Skeletal muscle satellite cell (primary cell): Measurements from ENCODE around the gene OR1D5.

Source experiments
- H3K27me3 ChIP-seq: 2 replicates; pipeline ENCODE4 v1.7.0; 2013; ENCODE audit warnings: low read length; ENCODE audit not compliant: control insufficient read depth, insufficient read depth
- H3K36me3 ChIP-seq: 2 replicates; pipeline ENCODE4 v1.7.0; 2013; ENCODE audit warnings: mild to moderate bottlenecking, control low read depth, low read length; ENCODE audit not compliant: insufficient read depth
- H3K4me1 ChIP-seq: 2 replicates; pipeline ENCODE4 v1.7.0; 2013; ENCODE audit warnings: low read length; ENCODE audit not compliant: control insufficient read depth, insufficient read depth
- H3K4me2 ChIP-seq: 2 replicates; pipeline ENCODE4 v1.7.0; 2013; ENCODE audit warnings: mild to moderate bottlenecking, low read length
- H3K4me3 ChIP-seq: 2 replicates; pipeline ENCODE4 v1.7.0; 2013; ENCODE audit warnings: low read length
- H3K9ac ChIP-seq: 2 replicates; pipeline ENCODE4 v1.7.0; 2013; ENCODE audit warnings: mild to moderate bottlenecking, low read depth, low read length, moderate library complexity
- H3K9me3 ChIP-seq: replicated peaks from 2 replicates; pipeline ENCODE4 v1.7.0; 2013; ENCODE audit warnings: mild to moderate bottlenecking, control low read depth, low read length

The OR1D5 gene

GRCh38 chr17:3017936-3018335, 45.5 kb downstream of the OR1D5 start:
- Histone ChIP-seq H3K9me3 (peaks cover 11% of the 10 kb centered on the region), H3K27me3 (no peaks in the 10 kb centered on the region), H3K4me3 (no peak overlapping the region), H3K9ac (no peak overlapping the region), H3K4me2 (no peak overlapping the region), H3K4me1 (peaks cover 11% of the 10 kb centered on the region), H3K36me3 (peaks cover 4% of the 10 kb centered on the region)

- H3K9me3 ChIP-seq = no peaks in the 10 kb centered on the region
- peaks cover 11% of the 10 kb centered on the region for H3K4me1 ChIP-seq
- H3K36me3 ChIP-seq = no peaks in the 10 kb centered on the region
- H3K4me2 ChIP-seq = peak overlapping the region; percentile 48
- no peaks in the 10 kb centered on the region for H3K27me3 ChIP-seq
- no peak overlapping the region for H3K4me3 ChIP-seq
- no peak overlapping the region for H3K9ac ChIP-seq
Measured at GRCh38 chr17:3015890-3016289, 47.5 kb downstream of the OR1D5 start.

DNA sequence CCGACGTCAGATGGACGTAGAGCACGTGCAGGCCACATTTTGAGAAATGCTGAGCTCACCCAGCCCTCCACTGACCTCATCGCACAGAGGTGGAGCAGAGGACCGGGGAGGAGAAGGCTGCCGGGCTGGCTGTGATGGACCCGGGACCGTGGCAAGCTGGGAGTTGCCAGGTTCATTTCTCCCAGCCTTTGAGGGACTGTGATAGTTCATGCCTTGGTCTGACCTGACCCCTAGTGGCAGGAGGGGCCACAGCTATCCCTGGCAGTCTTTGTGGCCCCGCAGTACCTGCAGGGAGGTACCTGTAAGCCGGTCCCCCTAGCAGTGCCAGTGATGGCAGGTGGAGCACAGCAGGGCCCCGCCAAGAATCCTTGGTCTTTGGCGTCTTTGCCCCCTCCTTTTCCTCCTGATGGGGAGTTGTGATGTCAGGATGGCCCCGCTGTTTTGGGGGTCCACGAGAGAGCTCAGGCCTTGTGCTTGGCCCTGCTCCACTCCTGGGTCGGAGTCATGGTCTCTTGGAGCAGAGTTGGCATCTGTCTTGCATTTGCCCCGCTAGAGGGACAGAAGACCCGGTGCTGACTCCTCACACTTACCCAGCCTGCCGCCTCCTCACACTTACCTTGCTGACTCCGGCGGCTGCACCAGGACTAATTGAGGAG, 50.4 kb downstream of the OR1D5 start:
- Histone ChIP-seq H3K4me1 (peaks cover 11% of the 10 kb centered on the region), H3K4me3 (no peak overlapping the region), H3K4me2 (no peak overlapping the region), H3K9ac (no peak overlapping the region), H3K9me3 (no peaks in the 10 kb centered on the region), H3K36me3 (no peaks in the 10 kb centered on the region), H3K27me3 (no peaks in the 10 kb centered on the region)
